Stomach (tissue), 9 donors: ENCODE measurements around the gene LIN7A. TPM values are rescaled to one million over a fixed set of nuclear protein-coding genes. Genes with fewer than 3 reads are reported as not detected.

Source experiments
- DNase-seq, 2 donors: peaks; one replicate each; pipeline versions ENCODE4 v3.0.0 to v3.0.0-alpha.2; 2013 to 2019
- H3K27ac ChIP-seq, 5 donors: fragments of 200-600 bp in 4 of 5; sonication (generic) in 4 of 5; one replicate each; pipeline ENCODE4 v1.5.1; 2013 to 2019; ENCODE audit warnings: mild to moderate bottlenecking in 1 of 5, moderate library complexity in 1 of 5
- H3K27me3 ChIP-seq, 3 donors: fragments of 200-600 bp; sonication (generic); one replicate each; pipeline ENCODE4 v1.5.1; 2017 to 2019; ENCODE audit warnings: mixed run types in 1 of 3
- H3K36me3 ChIP-seq, 4 donors: fragments of 200-600 bp; sonication (generic); 1 replicate in 3 of 4; 2 replicates in 1 of 4; pipeline ENCODE4 v1.5.1; 2016 to 2019
- H3K4me1 ChIP-seq, 4 donors: fragments of 200-600 bp; sonication (generic); one replicate each; pipeline ENCODE4 v1.5.1; 2016 to 2019
- H3K4me3 ChIP-seq, 4 donors: fragments of 200-600 bp; sonication (generic) in 3 of 4; one replicate each; pipeline ENCODE4 v1.5.1; 2016 to 2019; ENCODE audit warnings: mild to moderate bottlenecking in 1 of 4
- H3K9me3 ChIP-seq, 4 donors: fragments of 200-600 bp; sonication (generic); one replicate each; pipeline ENCODE4 v1.5.1; 2016 to 2019
- EP300 ChIP-seq: sonication (generic); formaldehyde crosslinking; IDR thresholded peaks from one replicate; pipeline ENCODE4 v1.6.1; 2017; ENCODE audit warnings: antibody characterized with exemption
- POLR2A ChIP-seq, 4 donors: fragments of 450-650 bp; IDR thresholded peaks; one replicate each; pipeline ENCODE4 v1.6.1; 2016; ENCODE audit warnings: antibody characterized with exemption in 4 of 4, control low read depth in 2 of 4, mild to moderate bottlenecking in 1 of 4, moderate library complexity in 1 of 4
- POLR2AphosphoS5 ChIP-seq, 3 donors: sonication (generic); formaldehyde crosslinking; IDR thresholded peaks; one replicate each; pipeline ENCODE4 v1.6.1; 2016; ENCODE audit warnings: antibody characterized with exemption in 3 of 3
- WGBS, 5 donors: extraction: QIAGEN DNeasy Blood & Tissue Kit in 3 of 5; methylation state at CpG; one replicate each; pipeline versions ENCODE4 v1.1.5 to v1.1.7; 2013 to 2018; 5-methylcytosine and 5-hydroxymethylcytosine counted together
- intact Hi-C: fragments of 100-400 bp; cut with DNase I; formaldehyde crosslinking; loops from one replicate; pipeline ENCODE4 v1.15.1; 2023; ENCODE audit warnings: low total_unique reads
- polyA plus RNA-seq, 3 donors: library from polyadenylated mRNA; stranded (reverse); fragments of 200-250 nt; gene quantifications; one replicate each; pipeline ENCODE4 v1.2.3, GENCODE V29; 2013
- total RNA-seq, 5 donors: library from RNA; depleted of rRNA; stranded (reverse); fragments of >200 nt; gene quantifications; one replicate each; pipeline versions ENCODE4 v1.1.0 to v1.2.3, GENCODE V29; 2014 to 2016
- TF ChIP-seq, protein P1 (sequence below), 7 experiments: fragments of 450-650 bp in 4 of 7; fragments of 200-600 bp in 3 of 7; sonication (generic) in 3 of 7; IDR thresholded peaks; one replicate each; pipeline ENCODE4 v1.5.1; 2016 to 2019; ENCODE audit warnings: antibody characterized with exemption in 7 of 7, control low read depth in 2 of 7, mild to moderate bottlenecking in 1 of 7
- donor health status: healthy with polysubstance abuse.
- donor health status: Bipolar disorder and iron deficiency.
- donor health status: healthy.

The LIN7A gene
- total and polyA plus RNA-seq, 8 donors, result 0.45 to 163 (median 2.7) TPM

DNA sequence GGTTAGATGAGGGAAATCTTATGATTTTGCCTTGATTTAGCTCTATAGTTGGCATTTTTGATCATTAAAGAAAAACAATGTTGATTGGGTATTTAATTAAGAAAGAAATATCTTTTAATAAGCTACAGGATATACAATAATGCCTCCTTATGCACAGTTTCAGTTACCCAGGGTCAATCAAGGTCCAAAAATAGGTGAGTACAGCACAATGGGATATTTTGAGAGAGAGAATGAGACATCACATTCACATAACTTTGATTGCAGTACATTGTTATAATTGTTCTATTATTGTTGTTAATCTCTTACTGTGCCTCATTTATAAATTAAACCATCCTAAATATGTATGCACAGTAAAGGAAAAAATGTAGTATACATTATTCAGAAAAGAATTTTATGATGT lies 118.9 kb downstream of the LIN7A start:
- Histone ChIP-seq H3K9me3 (no peaks in the 10 kb centered on the region), H3K27ac (no peak overlapping the region), H3K36me3 (no peaks in the 10 kb centered on the region), H3K4me1 (no peaks in the 10 kb centered on the region), H3K27me3 (no peaks in the 10 kb centered on the region), H3K4me3 (no peak overlapping the region)
- intact Hi-C loops, result no loop called here
- TF ChIP-seq POLR2A (IDR thresholded peaks at IDR 0.05) (no peak), EP300 (no peak)
- DNase-seq, result no peak

DNA sequence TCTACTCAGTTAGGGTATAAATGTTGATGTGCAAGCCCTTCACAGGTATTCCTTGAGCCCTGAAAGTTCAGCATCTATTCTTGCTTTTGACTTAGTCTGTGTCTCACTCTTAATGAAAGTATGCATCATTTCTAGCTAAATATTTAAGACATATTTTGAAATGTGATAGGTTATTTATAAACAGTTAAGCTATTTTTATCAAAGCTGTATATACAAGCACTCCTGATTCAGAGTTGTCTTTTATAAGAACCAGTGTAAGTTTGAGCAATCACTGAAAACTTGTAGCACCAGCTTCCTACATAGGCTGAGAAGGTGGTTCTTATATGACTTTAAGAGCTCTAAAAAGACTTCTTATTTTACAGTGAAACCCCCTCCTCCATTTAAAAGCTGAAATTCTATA lies 122.4 kb downstream of the LIN7A start:
- no peak for DNase-seq
- Histone ChIP-seq H3K36me3 (no peaks in the 10 kb centered on the region), H3K9me3 (no peaks in the 10 kb centered on the region), H3K27ac (no peak overlapping the region), H3K4me3 (no peak overlapping the region), H3K4me1 (no peaks in the 10 kb centered on the region), H3K27me3 (no peaks in the 10 kb centered on the region)
- intact Hi-C loops, result no loop called here
- TF ChIP-seq POLR2AphosphoS5 (IDR thresholded peaks at IDR 0.05) (no peak), EP300 (no peak), POLR2A (IDR thresholded peaks at IDR 0.05) (no peak)
- TF ChIP-seq, protein P1, sequence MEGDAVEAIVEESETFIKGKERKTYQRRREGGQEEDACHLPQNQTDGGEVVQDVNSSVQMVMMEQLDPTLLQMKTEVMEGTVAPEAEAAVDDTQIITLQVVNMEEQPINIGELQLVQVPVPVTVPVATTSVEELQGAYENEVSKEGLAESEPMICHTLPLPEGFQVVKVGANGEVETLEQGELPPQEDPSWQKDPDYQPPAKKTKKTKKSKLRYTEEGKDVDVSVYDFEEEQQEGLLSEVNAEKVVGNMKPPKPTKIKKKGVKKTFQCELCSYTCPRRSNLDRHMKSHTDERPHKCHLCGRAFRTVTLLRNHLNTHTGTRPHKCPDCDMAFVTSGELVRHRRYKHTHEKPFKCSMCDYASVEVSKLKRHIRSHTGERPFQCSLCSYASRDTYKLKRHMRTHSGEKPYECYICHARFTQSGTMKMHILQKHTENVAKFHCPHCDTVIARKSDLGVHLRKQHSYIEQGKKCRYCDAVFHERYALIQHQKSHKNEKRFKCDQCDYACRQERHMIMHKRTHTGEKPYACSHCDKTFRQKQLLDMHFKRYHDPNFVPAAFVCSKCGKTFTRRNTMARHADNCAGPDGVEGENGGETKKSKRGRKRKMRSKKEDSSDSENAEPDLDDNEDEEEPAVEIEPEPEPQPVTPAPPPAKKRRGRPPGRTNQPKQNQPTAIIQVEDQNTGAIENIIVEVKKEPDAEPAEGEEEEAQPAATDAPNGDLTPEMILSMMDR (IDR thresholded peaks at IDR 0.05), result no peak

DNA sequence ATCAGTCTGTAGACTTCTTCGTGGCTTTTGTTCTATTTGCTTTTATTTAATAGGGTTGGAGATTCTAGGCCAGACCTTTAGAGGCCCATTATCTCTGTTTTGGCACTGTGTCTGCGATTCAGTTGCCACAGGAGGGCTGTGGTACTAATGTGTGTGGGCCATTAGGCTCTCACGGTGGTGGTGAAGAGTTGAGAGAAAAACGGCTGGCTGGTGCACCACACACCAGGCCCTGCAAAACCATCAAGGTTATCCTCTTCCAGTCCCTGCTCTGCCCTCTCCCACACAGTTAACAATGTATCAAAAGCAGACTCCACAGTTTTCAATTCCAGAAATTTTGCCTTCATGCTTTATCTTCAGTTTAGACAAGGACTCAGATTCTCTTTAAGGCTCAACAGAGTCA lies 123.3 kb downstream of the LIN7A start:
- no peak overlapping the region for H3K4me3 ChIP-seq
- no peaks in the 10 kb centered on the region for H3K9me3 ChIP-seq
- H3K4me1 ChIP-seq, result no peaks in the 10 kb centered on the region
- TF ChIP-seq POLR2AphosphoS5 (IDR thresholded peaks at IDR 0.05), result no peak
- no peak for TF ChIP-seq EP300
- no peak for TF ChIP-seq POLR2A (IDR thresholded peaks at IDR 0.05)
- TF ChIP-seq, protein P1 (IDR thresholded peaks at IDR 0.05), result no peak
- intact Hi-C loops, result no loop called here
- no peaks in the 10 kb centered on the region for H3K27me3 ChIP-seq
- H3K27ac ChIP-seq, result no peak overlapping the region
- H3K36me3 ChIP-seq, result no peaks in the 10 kb centered on the region
- no peak for DNase-seq
- WGBS, 5 donors, result 67 to 75% (median 71%) methylated on average over 4 of the region's 4 CpGs

DNA sequence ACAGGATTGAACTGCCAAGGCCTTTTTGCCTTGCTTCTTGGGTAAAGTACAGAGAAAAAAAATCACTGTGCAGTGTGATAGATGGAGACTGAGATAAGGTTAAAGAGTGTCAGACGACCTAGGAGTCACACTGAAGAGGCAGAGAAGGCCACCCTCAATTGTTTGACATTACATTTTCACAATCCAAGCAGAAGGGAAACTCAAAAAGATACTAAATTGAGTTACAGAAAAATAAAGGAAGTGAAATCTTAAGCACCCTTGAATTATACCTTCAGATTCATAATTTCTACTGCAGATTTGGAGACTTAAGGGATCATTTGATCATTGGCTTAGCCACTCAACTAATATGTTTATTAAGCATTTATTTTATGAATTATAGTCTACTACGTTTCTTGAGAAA lies 123.9 kb downstream of the LIN7A start:
- H3K27me3 ChIP-seq, result no peaks in the 10 kb centered on the region
- no peak overlapping the region for H3K27ac ChIP-seq
- DNase-seq, result no peak
- no peaks in the 10 kb centered on the region for H3K9me3 ChIP-seq
- 53 to 60% (median 60%) methylated on average over 2 of the region's 2 CpGs for WGBS, 5 donors
- H3K4me1 ChIP-seq, result no peaks in the 10 kb centered on the region
- no peaks in the 10 kb centered on the region for H3K36me3 ChIP-seq
- intact Hi-C loops, result no loop called here
- TF ChIP-seq POLR2A (IDR thresholded peaks at IDR 0.05) (no peak), EP300 (no peak), POLR2AphosphoS5 (IDR thresholded peaks at IDR 0.05) (no peak)
- TF ChIP-seq, protein P1 (IDR thresholded peaks at IDR 0.05), result no peak
- H3K4me3 ChIP-seq, result no peak overlapping the region

DNA sequence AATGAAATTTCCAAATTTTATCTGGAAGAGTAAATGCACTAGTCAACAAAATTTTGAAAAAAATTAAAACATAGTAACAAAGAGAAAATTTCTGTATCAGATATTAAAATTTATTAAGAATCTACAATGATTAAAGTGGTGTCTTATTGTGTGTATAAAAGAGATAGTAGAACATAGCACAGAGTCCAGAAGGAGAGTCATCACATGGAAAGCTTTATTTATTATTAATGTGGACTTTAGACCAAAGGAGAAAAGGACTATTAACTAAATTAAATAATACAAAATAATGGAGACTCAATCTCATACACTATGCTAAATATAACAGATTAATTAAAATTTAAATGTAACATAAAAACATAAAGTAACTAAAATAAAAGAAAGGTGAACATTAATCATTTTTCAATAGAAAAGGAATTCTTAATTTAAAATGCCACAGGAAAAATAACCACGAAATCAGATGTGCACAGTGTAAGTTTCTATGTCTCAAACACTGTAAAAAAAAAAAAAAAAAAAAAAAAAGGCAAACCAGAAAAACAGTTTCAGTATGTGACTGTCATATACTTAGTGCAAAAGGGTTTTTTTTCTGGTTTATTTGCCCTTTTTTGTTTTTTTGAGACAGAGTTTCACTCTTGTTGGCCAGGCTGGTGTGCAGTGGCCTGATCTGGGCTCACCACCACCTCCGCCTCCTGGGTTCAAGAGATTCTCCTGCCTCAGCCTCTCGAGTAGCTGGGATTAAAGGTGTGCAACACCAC lies 125.6 kb downstream of the LIN7A start:
- WGBS, 5 donors, result 78 to 91% (median 80%) methylated on average over 3 of the region's 3 CpGs
- no peak for DNase-seq
- TF ChIP-seq, protein P1 (IDR thresholded peaks at IDR 0.05), result no peak
- TF ChIP-seq POLR2AphosphoS5 (IDR thresholded peaks at IDR 0.05) (no peak), POLR2A (IDR thresholded peaks at IDR 0.05) (no peak), EP300 (no peak)
- no peak overlapping the region for H3K4me3 ChIP-seq
- no peaks in the 10 kb centered on the region for H3K36me3 ChIP-seq
- intact Hi-C loops, result no loop called here
- no peaks in the 10 kb centered on the region for H3K9me3 ChIP-seq
- H3K27me3 ChIP-seq, result no peaks in the 10 kb centered on the region
- H3K4me1 ChIP-seq, result no peaks in the 10 kb centered on the region
- no peak overlapping the region for H3K27ac ChIP-seq
